GM03348 (cell line): ENCODE data around the gene ARHGEF18.
"Not testable (repeated sequence)": the region's sequence is repeated elsewhere in the genome, so short reads cannot be mapped to it uniquely, and the experiment has no call there.

Experiments used
- DNase-seq: peaks from one replicate; pipeline ENCODE4 v3.0.0; 2012; ENCODE audit warnings: low spot score

ARHGEF18 gene

GRCh38 chr19:7346997-7347396, 1.7 kb upstream of the ARHGEF18 start:
- DNase-seq, result not testable (repeated sequence)

- no peak for DNase-seq
Measured at GRCh38 chr19:7349231-7349591, 474 bp downstream of the ARHGEF18 start.

- DNase-seq, result no peak
Measured at GRCh38 chr19:7349961-7350711, 1.4 kb downstream of the ARHGEF18 start.

- no peak for DNase-seq
Measured at GRCh38 chr19:7351861-7352260, 3.1 kb downstream of the ARHGEF18 start.

GRCh38 chr19:7355151-7355820, 6.5 kb downstream of the ARHGEF18 start:
- peak; percentile 85 for DNase-seq

- no peak for DNase-seq
Measured at GRCh38 chr19:7355871-7356270, 7.1 kb downstream of the ARHGEF18 start.

- DNase-seq, result no peak
Measured at GRCh38 chr19:7356899-7357627, 8.3 kb downstream of the ARHGEF18 start.

- no peak for DNase-seq
Measured at GRCh38 chr19:7358102-7358597, 9.4 kb downstream of the ARHGEF18 start.

GRCh38 chr19:7360393-7360984, 11.8 kb downstream of the ARHGEF18 start:
- no peak for DNase-seq

GRCh38 chr19:7363225-7363624, 14.5 kb downstream of the ARHGEF18 start:
- DNase-seq, result no peak

- no peak for DNase-seq
Measured at GRCh38 chr19:7366701-7367420, 18.1 kb downstream of the ARHGEF18 start.

GRCh38 chr19:7368456-7368855, 19.7 kb downstream of the ARHGEF18 start:
- DNase-seq, result no peak

GRCh38 chr19:7368866-7369265, 20.1 kb downstream of the ARHGEF18 start:
- peak; percentile 41 for DNase-seq

GRCh38 chr19:7370546-7370945, 21.8 kb downstream of the ARHGEF18 start:
- DNase-seq, result no peak

GRCh38 chr19:7371001-7371400, 22.3 kb downstream of the ARHGEF18 start:
- no peak for DNase-seq

- DNase-seq, result no peak
Measured at GRCh38 chr19:7372810-7373209, 24.1 kb downstream of the ARHGEF18 start.

GRCh38 chr19:7373862-7374261, 25.1 kb downstream of the ARHGEF18 start:
- no peak for DNase-seq

- no peak for DNase-seq
Measured at GRCh38 chr19:7376151-7376852, 27.6 kb downstream of the ARHGEF18 start.

GRCh38 chr19:7377196-7377595, 28.5 kb downstream of the ARHGEF18 start:
- DNase-seq, result no peak

GRCh38 chr19:7381073-7381390, 32.3 kb downstream of the ARHGEF18 start:
- no peak for DNase-seq

GRCh38 chr19:7382694-7383093, 34.0 kb downstream of the ARHGEF18 start:
- DNase-seq, result no peak
